HCT116 (cell line): ENCODE data around the gene SLC8A1. TPM values are rescaled to one million over a fixed set of nuclear protein-coding genes. Genes with fewer than 3 reads are reported as not detected.

Experiments
- ATAC-seq: fragments of 200-7000 bp; cut with Tn5 transposase; 2 replicates; pipeline ENCODE4 v1.9.1; 2020; ENCODE audit warnings: mild to moderate bottlenecking, moderate library complexity
- BruUV-seq: library from RNA; stranded (reverse); fragments of 400-500 nt; replicated peaks from 2 replicates; lab custom pipeline; 2021; lab: Mats Ljungman, UMichigan
- CTCF ChIA-PET: fragments of 300-600 bp; sonication (Branson Sonifier 250); formaldehyde crosslinking; loops from one replicate; lab custom pipeline; 2021; ENCODE audit warnings: antibody characterized with exemption; lab: Charles Lee
- POLR2A ChIA-PET: fragments of 300-600, 350-600 bp; sonication (Branson Sonifier 250); formaldehyde crosslinking; loops from one replicate; lab custom pipeline; 2021; ENCODE audit warnings: antibody characterized with exemption; lab: Charles Lee
- RAD21 ChIA-PET, 2 experiments: fragments of 300-600 bp; sonication (Branson Sonifier 250); formaldehyde crosslinking; loops; one replicate each; lab custom pipeline; 2023; ENCODE audit warnings: low total read pairs in 2 of 2; ENCODE audit not compliant: uncharacterized antibody in 2 of 2, unreplicated experiment in 2 of 2, low non-redundant PET in 1 of 2; lab: Charles Lee
- DNase-seq: peaks from one replicate; pipeline ENCODE4 v3.0.0-alpha.2; 2010; ENCODE audit warnings: low read depth, low spot score
- H2AFZ ChIP-seq: fragments of 200-600 bp; shearing (Covaris generic), sonication (generic); 2 replicates; pipeline ENCODE4 v1.6.1; 2017; ENCODE audit warnings: low read depth, mixed run types, mixed read lengths, antibody characterized with exemption, low read length; ENCODE audit not compliant: poor library complexity, severe bottlenecking
- H3K27ac ChIP-seq: 2 replicates; pipeline ENCODE4 v1.5.1; 2012; ENCODE audit warnings: low read depth, low read length
- H3K27me3 ChIP-seq: fragments of 200-600 bp; sonication (generic); 2 replicates; pipeline ENCODE4 v1.6.1; 2016; ENCODE audit warnings: mixed run types, low read length, mixed read lengths; ENCODE audit not compliant: insufficient read depth
- H3K36me3 ChIP-seq, 2 experiments: fragments of 200-500 bp in 1 of 2; fragments of 200-600 bp in 1 of 2; sonication (Bioruptor generic) in 1 of 2; sonication (generic) in 1 of 2; 2 replicates each; pipeline versions ENCODE4 v1.5.1 to v1.6.1; 2014 to 2016; ENCODE audit warnings: low read length in 2 of 2, inconsistent platforms in 1 of 2, mixed read lengths in 1 of 2, mixed run types in 1 of 2; ENCODE audit not compliant: insufficient read depth in 2 of 2, control insufficient read depth in 1 of 2
- H3K4me1 ChIP-seq, 2 experiments: fragments of 200-600 bp in 1 of 2; sonication (generic) in 1 of 2; 2 replicates each; pipeline versions ENCODE4 v1.5.1 to v1.6.1; 2012 to 2017; ENCODE audit warnings: low read length in 2 of 2, inconsistent platforms in 1 of 2, mild to moderate bottlenecking in 1 of 2, mixed read lengths in 1 of 2, mixed run types in 1 of 2, moderate library complexity in 1 of 2; ENCODE audit not compliant: insufficient read depth in 2 of 2, control insufficient read depth in 1 of 2
- H3K4me2 ChIP-seq: fragments of 200-600 bp; sonication (generic); 2 replicates; pipeline ENCODE4 v1.6.1; 2017; ENCODE audit warnings: mixed run types, low read length, mixed read lengths
- H3K4me3 ChIP-seq, 2 experiments: fragments of 200-600 bp in 1 of 2; sonication (generic) in 1 of 2; replicated peaks in 1 of 2; 2 replicates each; pipeline ENCODE4 v1.5.1; 2011 to 2016; ENCODE audit warnings: low read length in 2 of 2, control low read depth in 1 of 2, low read depth in 1 of 2, mild to moderate bottlenecking in 1 of 2, mixed read lengths in 1 of 2, mixed run types in 1 of 2
- H3K79me2 ChIP-seq: fragments of 200-600 bp; sonication (generic); 2 replicates; pipeline ENCODE4 v1.6.1; 2017; ENCODE audit warnings: mild to moderate bottlenecking, mixed run types, low read length, moderate library complexity, mixed read lengths; ENCODE audit not compliant: insufficient read depth
- H3K9ac ChIP-seq: fragments of 200-600 bp; sonication (generic); 2 replicates; pipeline ENCODE4 v1.6.1; 2016; ENCODE audit warnings: low read length, mixed read lengths
- H3K9me2 ChIP-seq: fragments of 200-600 bp; sonication (generic), shearing (Covaris generic); 2 replicates; pipeline ENCODE4 v1.6.1; 2017; ENCODE audit warnings: mixed run types, mild to moderate bottlenecking, moderate library complexity; ENCODE audit not compliant: insufficient read depth
- H3K9me3 ChIP-seq, 2 experiments: fragments of 200-500 bp in 1 of 2; fragments of 200-600 bp in 1 of 2; sonication (Bioruptor generic) in 1 of 2; sonication (generic) in 1 of 2; 2 replicates each; pipeline ENCODE4 v1.6.1; 2014 to 2017; ENCODE audit warnings: low read length in 2 of 2, mixed read lengths in 2 of 2, inconsistent platforms in 1 of 2, low read depth in 1 of 2, mild to moderate bottlenecking in 1 of 2, mixed run types in 1 of 2, moderate library complexity in 1 of 2; ENCODE audit not compliant: control insufficient read depth in 1 of 2, insufficient read depth in 1 of 2
- H4K20me1 ChIP-seq: fragments of 200-600 bp; sonication (generic), shearing (Covaris generic); 2 replicates; pipeline ENCODE4 v1.6.1; 2017; ENCODE audit warnings: mixed run types, mild to moderate bottlenecking, moderate library complexity; ENCODE audit not compliant: insufficient read depth
- CEBPB ChIP-seq: IDR thresholded peaks from 2 replicates; pipeline ENCODE4 v1.6.1; 2012; ENCODE audit warnings: low read depth
- EGR1 ChIP-seq: IDR thresholded peaks from 2 replicates; pipeline ENCODE4 v1.6.1; 2012; ENCODE audit warnings: low read depth
- ELF1 ChIP-seq: IDR thresholded peaks from 2 replicates; pipeline ENCODE4 v1.6.1; 2012; ENCODE audit warnings: low read depth, borderline replicate concordance
- EZH2phosphoT487 ChIP-seq: fragments of 200-600 bp; IDR thresholded peaks from 2 replicates; pipeline ENCODE4 v1.6.1; 2018; ENCODE audit warnings: antibody characterized with exemption, borderline replicate concordance
- MAX ChIP-seq: IDR thresholded peaks from 2 replicates; pipeline ENCODE4 v1.6.1; 2012
- POLR2AphosphoS5 ChIP-seq: IDR thresholded peaks from 2 replicates; pipeline ENCODE4 v1.6.1; 2011; ENCODE audit warnings: mild to moderate bottlenecking, low read depth, low read length, moderate library complexity
- RAD21 ChIP-seq: IDR thresholded peaks from 2 replicates; pipeline ENCODE4 v1.6.1; 2012; ENCODE audit warnings: low read depth, mild to moderate bottlenecking
- SP1 ChIP-seq: IDR thresholded peaks from 2 replicates; pipeline ENCODE4 v1.6.1; 2012; ENCODE audit warnings: low read depth
- TCF7L2 ChIP-seq: IDR thresholded peaks from 2 replicates; pipeline ENCODE4 v1.7.0; 2011; ENCODE audit warnings: borderline replicate concordance, inconsistent platforms; ENCODE audit not compliant: insufficient read depth, insufficient read length; ENCODE audit errors: extremely low read depth
- YY1 ChIP-seq: IDR thresholded peaks from 2 replicates; pipeline ENCODE4 v1.6.1; 2011; ENCODE audit warnings: low read length, low read depth, moderate library complexity, mild to moderate bottlenecking; ENCODE audit not compliant: insufficient replicate concordance; ENCODE audit errors: extremely low read depth
- ZBTB33 ChIP-seq: IDR thresholded peaks from 2 replicates; pipeline ENCODE4 v1.6.1; 2011; ENCODE audit warnings: mild to moderate bottlenecking, low read length, moderate library complexity; ENCODE audit not compliant: insufficient replicate concordance; ENCODE audit errors: extremely low read depth
- ZFX ChIP-seq: fragments of 450-650 bp; IDR thresholded peaks from 2 replicates; pipeline ENCODE4 v1.6.1; 2017
- intact Hi-C: fragments of 100-400 bp; cut with micrococcal nuclease; formaldehyde crosslinking; loops from 2 replicates; pipeline ENCODE4 v1.10.0; 2022
- total RNA-seq: library from RNA; stranded (reverse); gene quantifications from one replicate; pipeline ENCODE4 v1.2.1, GENCODE V29; 2021; ENCODE audit not compliant: unreplicated experiment

SLC8A1 gene
- total RNA-seq, 1 experiment from 2014 or later: 0.07 TPM

- no peaks in the 10 kb centered on the region for H3K79me2 ChIP-seq
- CTCF ChIA-PET: no interaction called here
- BruUV-seq: no TSS peak
- intact Hi-C loops: no loop called here
- TF ChIP-seq MAX (no peak), EZH2phosphoT487 (no peak), EGR1 (no peak), TCF7L2 (no peak), ZBTB33 (no peak), CEBPB (no peak), ELF1 (no peak), SP1 (no peak), YY1 (no peak), RAD21 (no peak), ZFX (no peak), POLR2AphosphoS5 (no peak)
- TF ChIP-seq, all 23 proteins: peak for 0
- Histone ChIP-seq H3K4me2 (no peak overlapping the region), H3K27me3 (no peaks in the 10 kb centered on the region), H4K20me1 (no peaks in the 10 kb centered on the region), H3K9ac (no peak overlapping the region), H3K27ac (no peak overlapping the region), H2AFZ (no peak overlapping the region), H3K9me3 (no peaks in the 10 kb centered on the region), H3K4me1 (no peaks in the 10 kb centered on the region), H3K9me2 (no peaks in the 10 kb centered on the region), H3K36me3 (no peaks in the 10 kb centered on the region), H3K4me3 (no peak overlapping the region)
- ATAC-seq: no peak
- ChIA-PET POLR2A (no interaction called here), RAD21 (no interaction called here)
- no peak for DNase-seq
These were observed 133.0 kb downstream of the SLC8A1 start for GRCh38 chr2:40318921-40319320.
